ENCODE results near the gene CA12. TPM values are rescaled to one million over a fixed set of nuclear protein-coding genes. Genes with fewer than 3 reads are reported as not detected.

CA12 gene
- total and polyA plus RNA-seq, 9 of the 15 experiments (the other 6 are each of a cell fraction or from before 2014, with no cell fraction given) = 0.01 to 0.78 (median 0.15) TPM; not detected in 1

DNA sequence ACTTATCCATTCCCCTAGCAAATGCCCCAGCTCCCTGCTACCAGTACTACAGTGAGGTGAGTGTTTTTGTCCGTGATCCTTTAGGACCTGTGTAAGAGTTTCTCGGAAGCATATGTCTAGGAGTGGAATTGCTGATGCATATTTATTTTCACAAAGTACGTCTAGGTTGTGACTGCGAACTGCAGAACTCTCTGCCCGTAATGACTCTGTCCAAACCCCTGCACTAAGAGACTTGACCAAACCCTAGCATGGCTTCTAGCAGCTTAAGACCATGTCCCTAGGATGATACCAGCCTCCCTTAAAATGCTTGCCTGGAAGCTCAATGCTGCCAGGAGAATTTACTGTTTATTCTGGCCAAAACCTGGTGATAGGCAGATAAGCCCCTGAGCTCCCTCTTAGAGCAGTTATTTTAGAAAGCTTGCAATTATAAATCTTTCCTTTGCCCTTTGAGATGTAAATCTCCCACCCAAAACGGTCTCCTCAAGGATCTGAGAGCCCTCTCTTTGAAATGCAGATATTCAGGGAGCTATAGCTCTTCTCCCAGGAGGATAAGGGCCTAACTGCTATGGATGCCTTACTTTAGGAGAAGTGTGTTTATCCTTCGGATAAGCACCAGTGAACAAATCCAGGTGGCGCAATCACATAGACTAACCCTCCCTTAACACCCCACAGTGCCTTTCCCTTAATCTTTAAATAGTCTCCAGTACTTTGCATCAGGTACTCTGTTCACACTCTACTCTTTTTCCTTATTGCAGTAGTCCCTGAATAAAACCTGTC lies 14.7 kb upstream of the CA12 start (continued):
- peak; percentile 49; the same call in 1 of the 2 replicates for TF ChIP-seq GATA2 (CRISPR knock-in tag; IDR thresholded peaks at IDR 0.05)
- no peak for TF ChIP-seq PHF21A (IDR thresholded peaks at IDR 0.05; ENCODE audit: borderline replicate concordance, low read depth)
- peak; percentile 26; the same call in 1 of the 2 replicates for TF ChIP-seq MAFG (tag; conservative IDR thresholded peaks at IDR 0.05)
- peak in 1 of 2 experiments; percentile 52; a peak in 2 of 4 replicates for TF ChIP-seq FOXK2 (conservative IDR thresholded peaks at IDR 0.05 in 1 of 2, IDR thresholded peaks at IDR 0.05 in 1 of 2; ENCODE audit: low read depth in 2 of 2)
- TF ChIP-seq KDM1A (IDR thresholded peaks at IDR 0.05) = peak; percentile 44 to 46; a peak in 3 of 4 replicates
- TF ChIP-seq CSDE1 (IDR thresholded peaks at IDR 0.05) = 0 out of 4 replicates have a peak, but pooled peaks of 1 of the 2 experiments have one; percentile 8
- no peak for TF ChIP-seq KLF16 (IDR thresholded peaks at IDR 0.05)
- no peak for TF ChIP-seq SRSF3 (IDR thresholded peaks at IDR 0.05; ENCODE audit: insufficient read depth, low read length)
- 0 out of 2 replicates have a peak, but pooled peaks have one; percentile 63 for TF ChIP-seq BACH1 (tag; IDR thresholded peaks at IDR 0.05)
- peak in 1 of 2 experiments; percentile 41; a peak in 1 of 4 replicates for TF ChIP-seq RCOR1 (IDR thresholded peaks at IDR 0.05; ENCODE audit: borderline replicate concordance in 1 of 2, low read depth in 2 of 2, low read length in 2 of 2)
- TF ChIP-seq ZNF668 (CRISPR knock-in tag; IDR thresholded peaks at IDR 0.05) = peak; percentile 35; the same call in 1 of the 2 replicates
- TF ChIP-seq C11orf30 (IDR thresholded peaks at IDR 0.05; ENCODE audit: low read depth) = peak; percentile 65; the same call in 1 of the 2 replicates
- TF ChIP-seq CC2D1A (IDR thresholded peaks at IDR 0.05) = no peak
- no peak for TF ChIP-seq NFATC3 (IDR thresholded peaks at IDR 0.05)
- TF ChIP-seq ATF1 (CRISPR knock-in tag; IDR thresholded peaks at IDR 0.05) = no peak
- TF ChIP-seq ATF1 (tag; IDR thresholded peaks at IDR 0.05) = peak; percentile 11; the same call in 1 of the 2 replicates
- TF ChIP-seq POLR2H (tag; IDR thresholded peaks at IDR 0.05; ENCODE audit: low read depth) = 0 out of 2 replicates have a peak, but pooled peaks have one; percentile 1
- TF ChIP-seq CAMTA2 (CRISPR knock-in tag; conservative IDR thresholded peaks at IDR 0.05) = no peak
- TF ChIP-seq, protein P1, sequence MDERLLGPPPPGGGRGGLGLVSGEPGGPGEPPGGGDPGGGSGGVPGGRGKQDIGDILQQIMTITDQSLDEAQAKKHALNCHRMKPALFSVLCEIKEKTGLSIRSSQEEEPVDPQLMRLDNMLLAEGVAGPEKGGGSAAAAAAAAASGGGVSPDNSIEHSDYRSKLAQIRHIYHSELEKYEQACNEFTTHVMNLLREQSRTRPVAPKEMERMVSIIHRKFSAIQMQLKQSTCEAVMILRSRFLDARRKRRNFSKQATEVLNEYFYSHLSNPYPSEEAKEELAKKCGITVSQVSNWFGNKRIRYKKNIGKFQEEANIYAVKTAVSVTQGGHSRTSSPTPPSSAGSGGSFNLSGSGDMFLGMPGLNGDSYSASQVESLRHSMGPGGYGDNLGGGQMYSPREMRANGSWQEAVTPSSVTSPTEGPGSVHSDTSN (CRISPR knock-in tag; IDR thresholded peaks at IDR 0.05; ENCODE audit: low read depth) = no peak
- TF ChIP-seq, protein P1 (tag; conservative IDR thresholded peaks at IDR 0.05; ENCODE audit: low read depth) = peak; percentile 34; the same call in 1 of the 2 replicates
- 0 out of 2 replicates have a peak, but pooled peaks have one; percentile 23 for TF ChIP-seq ERF (CRISPR knock-in tag; IDR thresholded peaks at IDR 0.05)
- TF ChIP-seq, protein P2, sequence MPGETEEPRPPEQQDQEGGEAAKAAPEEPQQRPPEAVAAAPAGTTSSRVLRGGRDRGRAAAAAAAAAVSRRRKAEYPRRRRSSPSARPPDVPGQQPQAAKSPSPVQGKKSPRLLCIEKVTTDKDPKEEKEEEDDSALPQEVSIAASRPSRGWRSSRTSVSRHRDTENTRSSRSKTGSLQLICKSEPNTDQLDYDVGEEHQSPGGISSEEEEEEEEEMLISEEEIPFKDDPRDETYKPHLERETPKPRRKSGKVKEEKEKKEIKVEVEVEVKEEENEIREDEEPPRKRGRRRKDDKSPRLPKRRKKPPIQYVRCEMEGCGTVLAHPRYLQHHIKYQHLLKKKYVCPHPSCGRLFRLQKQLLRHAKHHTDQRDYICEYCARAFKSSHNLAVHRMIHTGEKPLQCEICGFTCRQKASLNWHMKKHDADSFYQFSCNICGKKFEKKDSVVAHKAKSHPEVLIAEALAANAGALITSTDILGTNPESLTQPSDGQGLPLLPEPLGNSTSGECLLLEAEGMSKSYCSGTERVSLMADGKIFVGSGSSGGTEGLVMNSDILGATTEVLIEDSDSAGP (CRISPR knock-in tag; IDR thresholded peaks at IDR 0.05) = no peak
- TF ChIP-seq, protein P3, sequence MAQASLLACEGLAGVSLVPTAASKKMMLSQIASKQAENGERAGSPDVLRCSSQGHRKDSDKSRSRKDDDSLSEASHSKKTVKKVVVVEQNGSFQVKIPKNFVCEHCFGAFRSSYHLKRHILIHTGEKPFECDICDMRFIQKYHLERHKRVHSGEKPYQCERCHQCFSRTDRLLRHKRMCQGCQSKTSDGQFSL (CRISPR knock-in tag; IDR thresholded peaks at IDR 0.05) = no peak
- TF ChIP-seq, protein P3 (tag; IDR thresholded peaks at IDR 0.05) = peak in 1 of 2 experiments; percentile 69; a peak in 1 of 4 replicates
- TF ChIP-seq FOSL1 (tag; conservative IDR thresholded peaks at IDR 0.05) = peak; percentile 0; the same call in 1 of the 2 replicates
